ENCODE data around the gene MYDGF.

GRCh38 chr19:4638828-4639530 lies 31.2 kb downstream of the MYDGF start, which contains the start of gene TNFAIP8L1:
- TF ChIP-seq EZH2 (IDR thresholded peaks at IDR 0.05; ENCODE audit: borderline replicate concordance, insufficient read depth, low read length, poor library complexity, severe bottlenecking) (no peak), CTCF (IDR thresholded peaks at IDR 0.05; ENCODE audit: poor library complexity, severe bottlenecking) (no peak), EP300 (conservative IDR thresholded peaks at IDR 0.05; ENCODE audit: poor library complexity, severe bottlenecking) (no peak), POLR2AphosphoS5 (IDR thresholded peaks at IDR 0.05) (no peak), RAD21 (conservative IDR thresholded peaks at IDR 0.05) (no peak), TAF1 (IDR thresholded peaks at IDR 0.05; ENCODE audit: low read depth) (no peak)
